CD14-positive monocyte (primary cell): ENCODE measurements around the gene SLIT3. TPM values are rescaled to one million over a fixed set of nuclear protein-coding genes. Genes with fewer than 3 reads are reported as not detected.

Source experiments
- DNase-seq, 3 donors: peaks; one replicate each; pipeline ENCODE4 v3.0.0-alpha.2; 2011 to 2022
- H2AFZ ChIP-seq: 2 replicates; pipeline ENCODE4 v1.6.0; 2012; ENCODE audit warnings: mild to moderate bottlenecking, low read depth, low read length, inconsistent platforms; ENCODE audit not compliant: insufficient read depth, poor library complexity, severe bottlenecking
- H3K27ac ChIP-seq, 2 donors: 1 replicate in 1 of 2; 2 replicates in 1 of 2; pipeline ENCODE4 v1.5.1; 2012 to 2013; ENCODE audit warnings: low read length in 2 of 2, control low read depth in 1 of 2, inconsistent platforms in 1 of 2, low read depth in 1 of 2, mild to moderate bottlenecking in 1 of 2
- H3K27me3 ChIP-seq, 2 donors: one replicate each; pipeline versions ENCODE4 v1.6.0 to v1.6.1; 2011 to 2013; ENCODE audit warnings: low read length in 2 of 2; ENCODE audit not compliant: control insufficient read depth in 2 of 2, insufficient read depth in 2 of 2
- H3K36me3 ChIP-seq, 2 donors: replicated peaks in 1 of 2; 1 replicate in 1 of 2; 2 replicates in 1 of 2; pipeline versions ENCODE4 v1.5.1 to v1.6.1; 2012 to 2013; ENCODE audit warnings: low read length in 2 of 2, control low read depth in 1 of 2, inconsistent platforms in 1 of 2, mild to moderate bottlenecking in 1 of 2; ENCODE audit not compliant: insufficient read depth in 2 of 2, control insufficient read depth in 1 of 2
- H3K4me1 ChIP-seq, 2 donors: 1 replicate in 1 of 2; 2 replicates in 1 of 2; pipeline versions ENCODE4 v1.5.1 to v1.6.1; 2012 to 2013; ENCODE audit warnings: low read length in 2 of 2, control low read depth in 1 of 2, inconsistent platforms in 1 of 2, mild to moderate bottlenecking in 1 of 2, moderate library complexity in 1 of 2; ENCODE audit not compliant: insufficient read depth in 2 of 2, control insufficient read depth in 1 of 2
- H3K4me2 ChIP-seq: replicated peaks from 2 replicates; pipeline ENCODE3; 2012; ENCODE audit warnings: low read length, moderate library complexity, mild to moderate bottlenecking; ENCODE audit not compliant: poor library complexity, severe bottlenecking; ENCODE audit errors: extremely low read depth
- H3K4me3 ChIP-seq, 3 experiments: fragments of 200-600 bp in 1 of 3; sonication (generic) in 1 of 3; replicated peaks in 1 of 3; 1 replicate in 2 of 3; 2 replicates in 1 of 3; pipeline ENCODE4 v1.5.1; 2011 to 2013; ENCODE audit warnings: low read length in 3 of 3, mild to moderate bottlenecking in 3 of 3, control low read depth in 2 of 3, low read depth in 2 of 3, inconsistent platforms in 1 of 3, moderate library complexity in 1 of 3
- H3K79me2 ChIP-seq: 2 replicates; pipeline ENCODE4 v1.6.0; 2012; ENCODE audit warnings: mild to moderate bottlenecking, control low read depth, inconsistent platforms, low read length, moderate library complexity; ENCODE audit not compliant: insufficient read depth
- H3K9ac ChIP-seq: 2 replicates; pipeline ENCODE4 v1.6.0; 2017; ENCODE audit warnings: low read length, mild to moderate bottlenecking; ENCODE audit not compliant: insufficient read depth, poor library complexity, severe bottlenecking
- H3K9me3 ChIP-seq, 2 donors: replicated peaks in 1 of 2; 1 replicate in 1 of 2; 2 replicates in 1 of 2; pipeline versions ENCODE4 v1.5.1 to v1.6.1; 2012 to 2013; ENCODE audit warnings: low read length in 2 of 2, control low read depth in 1 of 2; ENCODE audit not compliant: control insufficient read depth in 1 of 2, insufficient read depth in 1 of 2
- H4K20me1 ChIP-seq: 2 replicates; pipeline ENCODE4 v1.6.0; 2012; ENCODE audit warnings: mild to moderate bottlenecking, low read length, control low read depth, moderate library complexity; ENCODE audit not compliant: insufficient read depth
- H3K27ac Mint-ChIP-seq, 7 donors: one replicate each; pipeline ENCODE4 v1.8.0; 2020; ENCODE audit warnings: mild to moderate bottlenecking in 7 of 7, mixed read lengths in 7 of 7, moderate library complexity in 6 of 7, inconsistent platforms in 2 of 7
- H3K27me3 Mint-ChIP-seq, 3 donors: one replicate each; pipeline ENCODE4 v1.8.0; 2021 to 2022; ENCODE audit warnings: low read depth in 3 of 3, mild to moderate bottlenecking in 3 of 3, mixed read lengths in 3 of 3, moderate library complexity in 3 of 3, inconsistent platforms in 1 of 3
- H3K36me3 Mint-ChIP-seq, 2 donors: one replicate each; pipeline ENCODE4 v1.8.0; 2020; ENCODE audit warnings: mixed read lengths in 2 of 2, inconsistent platforms in 1 of 2, mild to moderate bottlenecking in 1 of 2
- H3K4me1 Mint-ChIP-seq: one replicate; pipeline ENCODE4 v1.8.0; 2020; ENCODE audit warnings: mild to moderate bottlenecking, mixed read lengths
- H3K4me3 Mint-ChIP-seq, 2 donors: one replicate each; pipeline ENCODE4 v1.8.0; 2020; ENCODE audit warnings: mild to moderate bottlenecking in 2 of 2, mixed read lengths in 2 of 2, moderate library complexity in 1 of 2
- H3K9me3 Mint-ChIP-seq, 7 donors: one replicate each; pipeline ENCODE4 v1.8.0; 2020 to 2022; ENCODE audit warnings: mixed read lengths in 7 of 7, mild to moderate bottlenecking in 6 of 7, moderate library complexity in 6 of 7, inconsistent platforms in 2 of 7
- CTCF ChIP-seq: fragments of 200-600 bp; IDR thresholded peaks from one replicate; pipeline ENCODE4 v1.8.0; 2022; ENCODE audit warnings: antibody characterized with exemption, mild to moderate bottlenecking
- WGBS: methylation state at CpG from one replicate; pipeline ENCODE4 v1.1.5; 2013; ENCODE audit warnings: missing lambda C conversion rate; ENCODE audit not compliant: insufficient coverage; 5-methylcytosine and 5-hydroxymethylcytosine counted together
- intact Hi-C, 2 donors: fragments of 100-400 bp; cut with micrococcal nuclease; formaldehyde crosslinking; loops; one replicate each; pipeline versions ENCODE4 v1.15.0 to v1.15.1; 2023
- polyA plus RNA-seq, 3 donors: library from polyadenylated mRNA; depleted of rRNA in 1 of 3; unstranded in 2 of 3; stranded (reverse) in 1 of 3; fragments of 300-500 nt in 2 of 3; fragments of >200 nt in 1 of 3; fragmentation: Illumina TruSeq in 2 of 3; gene quantifications; 1 replicate in 2 of 3; 2 replicates in 1 of 3; pipeline ENCODE4 v1.2.3, GENCODE V29; 2012 to 2021

Gene SLIT3
- polyA plus RNA-seq, 3 donors = not detected

GRCh38 chr5:169286572-169287300 is 14.2 kb downstream of the SLIT3 start:
- no peak for DNase-seq
- Histone ChIP-seq H4K20me1 (no peaks in the 10 kb centered on the region), H3K4me2 (no peak overlapping the region), H3K9me3 (peaks cover 5 to 6% of the 10 kb centered on the region in 2 donors), H3K36me3 (no peaks in the 10 kb centered on the region), H3K9ac (no peak overlapping the region), H2AFZ (no peak overlapping the region), H3K4me1 (no peaks in the 10 kb centered on the region), H3K4me3 (no peak overlapping the region), H3K27me3 (no peaks in the 10 kb centered on the region), H3K27ac (no peak overlapping the region), H3K79me2 (no peaks in the 10 kb centered on the region)
- Mint-ChIP-seq H3K4me3 (no peak overlapping the region), H3K36me3 (no peaks in the 10 kb centered on the region), H3K9me3 (peaks cover 0 to 7% (median 3%) of the 10 kb centered on the region in 7 donors), H3K27me3 (peaks cover 1 to 2% (median 2%) of the 10 kb centered on the region in 3 donors), H3K27ac (no peak overlapping the region), H3K4me1 (no peaks in the 10 kb centered on the region)
- no peak for TF ChIP-seq CTCF
- intact Hi-C loops = no loop called here
- WGBS = 91% methylated on average over 10 of the region's 11 CpGs

GRCh38 chr5:169283887-169284286 is 17.1 kb downstream of the SLIT3 start:
- 88% methylated on average over 5 of the region's 6 CpGs for WGBS
- Mint-ChIP-seq H3K9me3 (peaks cover 0 to 7% (median 3%) of the 10 kb centered on the region in 7 donors), H3K4me1 (no peaks in the 10 kb centered on the region), H3K27me3 (peaks cover 0 to 5% (median 2%) of the 10 kb centered on the region in 3 donors), H3K4me3 (no peak overlapping the region), H3K27ac (no peak overlapping the region), H3K36me3 (no peaks in the 10 kb centered on the region)
- Histone ChIP-seq H3K27ac (no peak overlapping the region), H3K4me2 (no peak overlapping the region), H2AFZ (no peak overlapping the region), H4K20me1 (no peaks in the 10 kb centered on the region), H3K27me3 (no peaks in the 10 kb centered on the region), H3K4me1 (no peaks in the 10 kb centered on the region), H3K4me3 (no peak overlapping the region), H3K9ac (no peak overlapping the region), H3K36me3 (no peaks in the 10 kb centered on the region), H3K9me3 (peaks cover 5 to 6% of the 10 kb centered on the region in 2 donors), H3K79me2 (no peaks in the 10 kb centered on the region)
- intact Hi-C loops = no loop called here
- DNase-seq = no peak
- TF ChIP-seq CTCF = no peak
